Left cardiac atrium (tissue), 4 donors: ENCODE measurements around the gene HTR6. TPM values are rescaled to one million over a fixed set of nuclear protein-coding genes. Genes with fewer than 3 reads are reported as not detected.

Source experiments
- ATAC-seq, 2 donors: fragments of 200-7000 bp; cut with Tn5 transposase; one replicate each; pipeline ENCODE4 v1.9.1; 2020; ENCODE audit warnings: mild to moderate bottlenecking in 2 of 2, moderate library complexity in 2 of 2
- DNase-seq: peaks from one replicate; pipeline ENCODE4 v3.0.0-alpha.2; 2020
- intact Hi-C, 2 donors: fragments of 100-400 bp; cut with DNase I; formaldehyde crosslinking; loops; one replicate each; pipeline versions ENCODE4 v1.14.1 to v1.15.1; 2022 to 2023
- total RNA-seq, 2 donors: library from RNA; stranded (reverse); fragmentation: NEBNext Ultra II Directional; extraction: Animal tissue kit (Norgen Biotek cat#: 25700); gene quantifications; one replicate each; pipeline ENCODE4 v1.2.1, GENCODE V29; 2021
- donor health status: DM: no; HTN: yes; CAD: no.
- donor health status: DM: no; HTN: yes; CAD: no; lungs with severe emphysema.
- donor health status: DM: yes; HTN: yes; CAD: no.
- donor health status: Dilated cardiomyopathy.

Gene HTR6
- total RNA-seq, 2 donors from 2014 or later = not detected

GRCh38 chr1:19704247-19705113 is 39.8 kb downstream of the HTR6 start:
- intact Hi-C loops = loop anchor here (2.0 to 5.0 kb wide), 2 partner anchors 42 kb away; partner anchors contain the start of gene HTR6 (in 1 of the 2)
- DNase-seq (peak; percentile 79), ATAC-seq (peak; percentile 91)

- intact Hi-C loops = loop anchor here in 1 of 2 donors (2.0 kb wide), 1 partner anchor 43 kb away; no protein-coding TSS in a partner anchor
Observed at GRCh38 chr1:19705464-19705863, 40.8 kb downstream of the HTR6 start.

DNA sequence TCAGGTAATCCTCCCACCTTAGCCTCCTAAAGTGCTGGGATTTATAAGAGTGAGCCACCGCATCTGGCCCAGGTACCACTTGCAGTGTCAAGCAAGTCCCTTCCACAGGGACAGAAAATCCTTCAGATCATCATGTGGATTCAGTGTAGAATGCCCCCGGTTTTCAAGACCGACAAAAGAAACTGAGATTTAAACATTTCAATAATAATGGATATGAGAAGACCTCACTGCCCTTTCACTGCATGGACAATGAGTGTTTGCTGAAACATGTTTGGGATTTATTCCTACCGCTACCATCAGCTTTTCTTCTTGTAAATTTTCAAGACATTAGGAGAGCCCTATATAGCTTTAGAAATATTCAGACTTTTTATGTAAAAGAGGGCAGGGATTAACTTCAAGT is 41.5 kb downstream of the HTR6 start:
- DNase-seq = no peak
- intact Hi-C loops = no loop called here
- no peak for ATAC-seq

More at GRCh38 chr1:19705464-19705863, 40.8 kb downstream of the HTR6 start:
- DNase-seq (no peak), ATAC-seq (no peak)

GRCh38 chr1:19708567-19709110 is 44.0 kb downstream of the HTR6 start:
- DNase-seq (no peak), ATAC-seq (no peak)
- intact Hi-C loops = no loop called here

GRCh38 chr1:19709260-19709793 is 44.7 kb downstream of the HTR6 start:
- intact Hi-C loops = no loop called here
- DNase-seq (no peak), ATAC-seq (no peak)

- DNase-seq (no peak), ATAC-seq (no peak)
- intact Hi-C loops = loop anchor here in 1 of 2 donors (10.0 kb wide), 1 partner anchor 104 kb away; the partner anchor contains the start of gene RNF186
Observed at GRCh38 chr1:19710825-19711611, 46.3 kb downstream of the HTR6 start.

DNA sequence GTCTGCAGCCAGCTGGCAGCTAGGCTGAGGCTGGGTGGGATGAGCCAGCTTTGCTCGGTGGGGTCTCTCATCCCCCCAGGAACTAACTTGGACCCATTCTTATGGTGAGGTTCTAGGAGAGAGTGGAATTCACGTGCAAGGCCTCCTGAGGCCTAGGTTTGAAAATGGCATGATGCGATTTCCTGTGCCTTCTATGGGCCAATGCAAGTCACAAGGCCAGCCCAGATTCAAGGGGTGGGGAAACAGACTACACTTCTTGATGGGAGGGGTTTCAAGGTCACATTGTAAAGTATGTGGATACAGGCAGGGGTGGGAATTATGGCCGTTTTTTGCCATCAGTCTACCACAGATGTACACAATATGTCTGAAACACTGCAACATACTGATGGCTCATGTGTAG is 48.3 kb downstream of the HTR6 start:
- intact Hi-C loops = loop anchor here in 1 of 2 donors (10.0 kb wide), 1 partner anchor 102 kb away; the partner anchor contains the start of gene RNF186
- no peak for ATAC-seq
- no peak for DNase-seq

GRCh38 chr1:19715334-19716203 is 50.9 kb downstream of the HTR6 start:
- ATAC-seq (peak; percentile 95 to 97), DNase-seq (peak; percentile 90)
- intact Hi-C loops = loop anchor here in 1 of 2 donors (10.0 kb wide), 1 partner anchor 99 kb away; the partner anchor contains the start of gene RNF186

- intact Hi-C loops = loop anchor here in 1 of 2 donors (10.0 kb wide), 1 partner anchor 97 kb away; the partner anchor contains the start of gene RNF186
- DNase-seq (no peak), ATAC-seq (no peak)
Observed at GRCh38 chr1:19717467-19717866, 52.8 kb downstream of the HTR6 start.

GRCh38 chr1:19720174-19720573 is 55.5 kb downstream of the HTR6 start:
- ATAC-seq (no peak), DNase-seq (no peak)
- intact Hi-C loops = no loop called here

GRCh38 chr1:19720973-19721372 is 56.3 kb downstream of the HTR6 start:
- ATAC-seq = no peak
- no peak for DNase-seq
- intact Hi-C loops = no loop called here

GRCh38 chr1:19723874-19724273 is 59.2 kb downstream of the HTR6 start:
- no peak for ATAC-seq
- intact Hi-C loops = no loop called here
- no peak for DNase-seq

DNA sequence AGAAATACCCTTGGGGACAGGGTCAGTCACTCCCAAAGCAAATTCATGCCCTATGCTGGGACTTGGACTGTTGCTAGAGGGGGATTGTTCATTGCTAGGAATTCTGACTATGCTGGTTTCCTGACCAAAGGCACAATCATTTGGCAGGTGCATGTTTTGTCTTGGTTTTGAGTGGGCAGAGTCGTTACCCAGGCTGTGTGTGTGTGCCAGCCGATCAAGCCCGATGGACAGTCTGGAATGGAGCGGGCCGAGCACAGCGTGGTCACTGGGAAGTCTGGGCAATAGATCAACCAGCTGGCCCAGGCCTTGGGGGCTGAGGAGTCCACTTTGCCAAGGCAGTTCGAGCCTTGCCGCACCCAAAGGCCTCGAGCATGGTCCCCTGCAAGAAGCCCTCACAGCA is 60.9 kb downstream of the HTR6 start:
- ATAC-seq (no peak), DNase-seq (no peak)
- intact Hi-C loops = no loop called here

DNA sequence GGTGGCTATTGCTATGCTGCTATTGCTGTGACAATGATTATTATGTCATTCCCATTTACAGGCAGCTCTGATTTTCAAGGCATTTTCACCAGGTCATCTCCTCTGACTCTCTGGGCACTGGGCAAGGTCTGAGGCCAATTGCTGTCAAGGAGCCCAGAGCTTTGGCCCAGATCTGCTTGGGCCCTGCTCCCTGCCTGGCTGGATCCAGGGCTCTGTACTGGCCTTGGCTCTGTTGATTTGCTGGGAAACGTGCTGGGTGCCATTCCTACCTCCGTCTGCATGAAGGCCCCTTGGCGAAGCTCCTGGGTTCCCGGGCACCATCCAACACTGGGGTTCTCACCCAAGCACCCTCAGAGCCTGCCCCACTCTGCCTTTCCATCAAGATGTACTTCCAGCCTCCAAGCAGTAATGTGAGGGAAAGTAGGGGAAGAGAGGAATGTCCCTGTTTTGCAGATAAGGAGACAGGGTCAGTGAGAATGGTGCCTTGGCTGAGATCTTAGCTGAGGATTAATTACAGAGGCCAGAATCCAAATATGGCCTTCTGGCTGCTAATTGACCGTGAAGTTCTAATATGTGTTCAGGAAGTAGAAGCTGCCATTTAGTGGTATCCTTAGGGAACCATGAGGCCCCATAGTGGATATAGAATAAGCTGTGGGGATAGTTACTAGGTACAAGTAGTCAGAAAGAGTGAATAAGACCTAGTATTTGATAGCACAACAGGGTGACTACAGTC is 63.9 kb downstream of the HTR6 start:
- ATAC-seq = peak in 1 of 2 donors; percentile 72
- intact Hi-C loops = no loop called here
- no peak for DNase-seq

- DNase-seq (no peak), ATAC-seq (no peak)
- intact Hi-C loops = no loop called here
Observed at GRCh38 chr1:19730232-19730631, 65.6 kb downstream of the HTR6 start.
